Activated naive CD4-positive, alpha-beta T cell treated with anti-CD3 and anti-CD28 coated beads for 36 hours (primary cell): Measurements from ENCODE around the gene ODC1. TPM values are rescaled to one million over a fixed set of nuclear protein-coding genes. Genes with fewer than 3 reads are reported as not detected.
"Not testable (repeated sequence)": the region's sequence is repeated elsewhere in the genome, so short reads cannot be mapped to it uniquely, and the experiment has no call there.

Experiments used
- CTCF ChIA-PET: fragments of 350-600 bp; sonication (Branson Sonifier 250); formaldehyde crosslinking; loops from one replicate; lab custom pipeline; 2021; ENCODE audit warnings: antibody characterized with exemption; lab: Charles Lee
- DNase-seq: peaks from one replicate; pipeline ENCODE4 v3.0.0-alpha.2; 2020
- H3K27ac Mint-ChIP-seq: one replicate; pipeline ENCODE4 v1.8.0; 2021; ENCODE audit warnings: mild to moderate bottlenecking, mixed read lengths
- H3K27me3 Mint-ChIP-seq: one replicate; pipeline ENCODE4 v1.8.0; 2021; ENCODE audit warnings: low read depth, mixed read lengths
- H3K36me3 Mint-ChIP-seq: one replicate; pipeline ENCODE4 v1.8.0; 2021; ENCODE audit warnings: low read depth, mixed read lengths
- H3K4me1 Mint-ChIP-seq: one replicate; pipeline ENCODE4 v1.8.0; 2021; ENCODE audit warnings: low read depth, mixed read lengths
- H3K4me3 Mint-ChIP-seq: one replicate; pipeline ENCODE4 v1.8.0; 2021; ENCODE audit warnings: mild to moderate bottlenecking, moderate library complexity, mixed read lengths
- H3K9me3 Mint-ChIP-seq: one replicate; pipeline ENCODE4 v1.8.0; 2021; ENCODE audit warnings: mixed read lengths
- intact Hi-C: fragments of 100-400 bp; cut with micrococcal nuclease; formaldehyde crosslinking; loops from one replicate; pipeline ENCODE4 v1.15.1; 2023
- total RNA-seq, 2 experiments: library from RNA; stranded (reverse); gene quantifications; one replicate each; pipeline ENCODE4 v1.2.3, GENCODE V29; 2021

ODC1 gene
- 100 to 1,000 TPM; 174 to 177 TPM for total RNA-seq

GRCh38 chr2:10447895-10448575 lies at the start of gene ODC1:
ODC1 (minus strand) TSS chr2:10448327; CDS start chr2:10445032, 3,295 bp downstream.
- intact Hi-C loops: loop anchor here (1.0 to 5.0 kb wide), 10 partner anchors 45 to 1304 kb away; partner anchors contain the start of genes HPCAL1, PDIA6, RRM2 and TAF1B
- Mint-ChIP-seq H3K36me3 (peaks cover 37% of the 10 kb centered on the region), H3K27ac (peak within 1 kb of the TSS; percentile 91), H3K4me3 (peak within 1 kb of the TSS; percentile 85), H3K9me3 (no peaks in the 10 kb centered on the region), H3K4me1 (peaks cover 56% of the 10 kb centered on the region), H3K27me3 (no peaks in the 10 kb centered on the region)
- CTCF ChIA-PET: interaction anchor here (0.7 to 1.7 kb wide), 4 partner anchors 13 to 324 kb away, joined by 3 to 6 read pairs (median 3); no protein-coding TSS in a partner anchor
- DNase-seq: peak; percentile 89

GRCh38 chr2:10497797-10498251 lies 49.7 kb upstream of the ODC1 start:
- H3K27me3 Mint-ChIP-seq: peaks cover 4% of the 10 kb centered on the region

GRCh38 chr2:10495988-10496313 lies 47.8 kb upstream of the ODC1 start:
- DNase-seq: no peak
- Mint-ChIP-seq H3K27ac (no peak overlapping the region), H3K4me3 (no peak overlapping the region), H3K36me3 (no peaks in the 10 kb centered on the region), H3K4me1 (peaks cover 12% of the 10 kb centered on the region), H3K27me3 (peaks cover 4% of the 10 kb centered on the region), H3K9me3 (peaks cover 2% of the 10 kb centered on the region)
- intact Hi-C loops: no loop called here
- CTCF ChIA-PET: no interaction called here

More at GRCh38 chr2:10497797-10498251, 49.7 kb upstream of the ODC1 start:
- peak; percentile 59 for DNase-seq
- Mint-ChIP-seq H3K4me3 (no peak overlapping the region), H3K4me1 (peaks cover 12% of the 10 kb centered on the region), H3K36me3 (no peaks in the 10 kb centered on the region), H3K27ac (no peak overlapping the region), H3K9me3 (no peaks in the 10 kb centered on the region)
- CTCF ChIA-PET: no interaction called here
- intact Hi-C loops: no loop called here

- Mint-ChIP-seq H3K4me3 (no peak overlapping the region), H3K4me1 (peaks cover 12% of the 10 kb centered on the region), H3K36me3 (no peaks in the 10 kb centered on the region), H3K27ac (no peak overlapping the region), H3K27me3 (peaks cover 4% of the 10 kb centered on the region), H3K9me3 (peaks cover 2% of the 10 kb centered on the region)
- DNase-seq: no peak
- intact Hi-C loops: no loop called here
- CTCF ChIA-PET: no interaction called here
Measured at GRCh38 chr2:10495311-10495987, 47.3 kb upstream of the ODC1 start.

GRCh38 chr2:10494351-10495066 lies 46.4 kb upstream of the ODC1 start:
- Mint-ChIP-seq H3K4me1 (peaks cover 12% of the 10 kb centered on the region), H3K9me3 (peaks cover 2% of the 10 kb centered on the region), H3K4me3 (no peak overlapping the region), H3K27me3 (peaks cover 4% of the 10 kb centered on the region), H3K36me3 (no peaks in the 10 kb centered on the region), H3K27ac (no peak overlapping the region)
- CTCF ChIA-PET: no interaction called here
- no peak for DNase-seq
- intact Hi-C loops: no loop called here

- DNase-seq: peak; percentile 89
- Mint-ChIP-seq H3K4me3 (no peak overlapping the region), H3K9me3 (peaks cover 2% of the 10 kb centered on the region), H3K4me1 (peaks cover 13% of the 10 kb centered on the region), H3K36me3 (no peaks in the 10 kb centered on the region), H3K27ac (peak overlapping the region; percentile 46), H3K27me3 (peaks cover 4% of the 10 kb centered on the region)
- intact Hi-C loops: loop anchor here (1.0 kb wide), 2 partner anchors 45 to 161 kb away; partner anchors contain the start of gene ODC1
- CTCF ChIA-PET: no interaction called here
Measured at GRCh38 chr2:10493634-10494281, 45.6 kb upstream of the ODC1 start.

GRCh38 chr2:10493075-10493633 lies 45.0 kb upstream of the ODC1 start:
- H3K27me3 Mint-ChIP-seq: peaks cover 4% of the 10 kb centered on the region
- intact Hi-C loops: loop anchor here (1.0 kb wide), 2 partner anchors 45 to 161 kb away; partner anchors contain the start of gene ODC1
- H3K4me3 Mint-ChIP-seq: no peak overlapping the region
- peak overlapping the region; percentile 46 for H3K27ac Mint-ChIP-seq
- H3K9me3 Mint-ChIP-seq: peaks cover 2% of the 10 kb centered on the region
- H3K4me1 Mint-ChIP-seq: peaks cover 14% of the 10 kb centered on the region
- CTCF ChIA-PET: no interaction called here
- no peaks in the 10 kb centered on the region for H3K36me3 Mint-ChIP-seq
- DNase-seq: no peak

GRCh38 chr2:10490806-10491291 lies 42.7 kb upstream of the ODC1 start:
- Mint-ChIP-seq H3K27me3 (peaks cover 4% of the 10 kb centered on the region), H3K4me3 (no peak overlapping the region), H3K4me1 (peaks cover 13% of the 10 kb centered on the region), H3K9me3 (peaks cover 2% of the 10 kb centered on the region), H3K27ac (no peak overlapping the region), H3K36me3 (no peaks in the 10 kb centered on the region)
- intact Hi-C loops: no loop called here
- no peak for DNase-seq
- CTCF ChIA-PET: no interaction called here

GRCh38 chr2:10489842-10490555 lies 41.9 kb upstream of the ODC1 start:
- DNase-seq: no peak
- Mint-ChIP-seq H3K36me3 (no peaks in the 10 kb centered on the region), H3K9me3 (peaks cover 2% of the 10 kb centered on the region), H3K4me1 (peaks cover 13% of the 10 kb centered on the region), H3K27ac (no peak overlapping the region), H3K4me3 (no peak overlapping the region), H3K27me3 (peaks cover 4% of the 10 kb centered on the region)
- intact Hi-C loops: no loop called here
- CTCF ChIA-PET: no interaction called here

- H3K27me3 Mint-ChIP-seq, H3K36me3 Mint-ChIP-seq, DNase-seq, H3K4me1 Mint-ChIP-seq, H3K4me3 Mint-ChIP-seq, intact Hi-C loops, CTCF ChIA-PET, H3K27ac Mint-ChIP-seq, H3K9me3 Mint-ChIP-seq: not testable (repeated sequence)
Measured at GRCh38 chr2:10488142-10488541, 40.0 kb upstream of the ODC1 start.

GRCh38 chr2:10487741-10488104 lies 39.6 kb upstream of the ODC1 start:
- H3K27me3 Mint-ChIP-seq, H3K4me3 Mint-ChIP-seq, CTCF ChIA-PET, H3K9me3 Mint-ChIP-seq, intact Hi-C loops, DNase-seq, H3K4me1 Mint-ChIP-seq, H3K27ac Mint-ChIP-seq, H3K36me3 Mint-ChIP-seq: not testable (repeated sequence)
